K562 (cell line): ENCODE results near the gene TLCD1. TPM values are rescaled to one million over a fixed set of nuclear protein-coding genes. Genes with fewer than 3 reads are reported as not detected.

Experiments
- DMBX1 ChIP-seq: fragments of 250-450 bp; sonication (Bioruptor Pico); IDR thresholded peaks from 2 replicates; pipeline ENCODE4 v1.8.0; 2022; ENCODE audit warnings: inconsistent platforms, mild to moderate bottlenecking, moderate library complexity, borderline replicate concordance
- E2F5 ChIP-seq: sonication (generic); formaldehyde crosslinking; IDR thresholded peaks from 2 replicates; pipeline ENCODE4 v1.8.0; 2022; ENCODE audit warnings: mild to moderate bottlenecking, missing genetic modification reagents
- FOXK1 ChIP-seq: sonication (generic); formaldehyde crosslinking; IDR thresholded peaks from 2 replicates; pipeline ENCODE4 v1.8.0; 2022; ENCODE audit warnings: missing genetic modification reagents, mild to moderate bottlenecking, borderline replicate concordance
- FOXP1 ChIP-seq: sonication (generic); formaldehyde crosslinking; IDR thresholded peaks from 2 replicates; pipeline ENCODE4 v1.8.0; 2022; ENCODE audit warnings: mild to moderate bottlenecking, missing genetic modification reagents
- HLTF ChIP-seq: fragments of 450-650 bp; IDR thresholded peaks from 2 replicates; pipeline ENCODE4 v1.6.1; 2016
- HNRNPLL ChIP-seq: fragments of 200-400 bp; formaldehyde crosslinking; IDR thresholded peaks from 2 replicates; pipeline ENCODE4 v1.6.1; 2017; ENCODE audit warnings: low read length, low read depth, mild to moderate bottlenecking; ENCODE audit not compliant: poor library complexity, severe bottlenecking
- KDM2B ChIP-seq: fragments of 250-450 bp; sonication (Bioruptor Pico); IDR thresholded peaks from 2 replicates; pipeline ENCODE4 v1.8.0; 2021; ENCODE audit warnings: mild to moderate bottlenecking, moderate library complexity
- KDM4B ChIP-seq, 2 experiments: fragments of 450-650 bp in 1 of 2; sonication (generic) in 1 of 2; IDR thresholded peaks; 2 replicates each; pipeline ENCODE4 v1.6.1; 2016 to 2017; ENCODE audit warnings: borderline replicate concordance in 2 of 2, antibody characterized with exemption in 1 of 2, low read depth in 1 of 2, mild to moderate bottlenecking in 1 of 2
- KDM5B ChIP-seq: fragments of 200-600 bp; sonication (generic); IDR thresholded peaks from 2 replicates; pipeline ENCODE4 v1.6.1; 2012; ENCODE audit warnings: low read depth, mild to moderate bottlenecking, moderate library complexity, low read length, control low read depth, inconsistent platforms; ENCODE audit not compliant: insufficient replicate concordance
- NKRF ChIP-seq: fragments of 450-650 bp; IDR thresholded peaks from 2 replicates; pipeline ENCODE4 v1.6.1; 2016; ENCODE audit warnings: borderline replicate concordance
- RBM22 ChIP-seq: fragments of 200-400 bp; formaldehyde crosslinking; IDR thresholded peaks from 2 replicates; pipeline ENCODE4 v1.6.1; 2018; ENCODE audit warnings: low read length, low read depth; ENCODE audit not compliant: poor library complexity, severe bottlenecking
- RHOXF2B ChIP-seq: fragments of 250-450 bp; sonication (Bioruptor Pico); conservative IDR thresholded peaks from 2 replicates; pipeline ENCODE4 v1.5.1; 2021
- SRSF3 ChIP-seq: fragments of 200-400 bp; formaldehyde crosslinking; IDR thresholded peaks from 2 replicates; pipeline ENCODE4 v1.6.1; 2016; ENCODE audit warnings: mild to moderate bottlenecking, low read length, moderate library complexity; ENCODE audit not compliant: insufficient read depth
- TFE3 ChIP-seq: fragments of 450-650 bp; formaldehyde crosslinking; IDR thresholded peaks from 2 replicates; pipeline ENCODE4 v1.4.0; 2020; ENCODE audit warnings: mild to moderate bottlenecking, mixed read lengths
- ZBTB9 ChIP-seq: fragments of 450-650 bp; formaldehyde crosslinking; IDR thresholded peaks from 2 replicates; pipeline ENCODE4 v1.4.0; 2020; ENCODE audit warnings: mild to moderate bottlenecking, moderate library complexity
- ZNF184 ChIP-seq: sonication (generic); formaldehyde crosslinking; IDR thresholded peaks from 2 replicates; pipeline ENCODE4 v1.5.0; 2020; ENCODE audit warnings: missing genetic modification reagents
- ZNF41 ChIP-seq: fragments of 250-450 bp; sonication (Bioruptor Pico); conservative IDR thresholded peaks from 2 replicates; pipeline ENCODE4 v1.4.0; 2020; ENCODE audit warnings: mild to moderate bottlenecking
- polyA plus RNA-seq, 8 experiments: library from polyadenylated mRNA; depleted of rRNA in 4 of 8; stranded (reverse) in 5 of 8; unstranded in 3 of 8; fragments of >200 nt; fragmentation: Nextera tagmentation in 2 of 8; fragmentation: Illumina TruSeq in 1 of 8; extraction: Ambion mirVana in 2 of 8; extraction: Trizol in 1 of 8; gene quantifications; 2 replicates each; pipeline versions ENCODE4 v1.2.1 to v1.2.3, GENCODE V29; 2011 to 2014; ENCODE audit warnings: inconsistent platforms in 1 of 8, missing spikeins in 1 of 8
- total RNA-seq, 7 experiments: library from RNA; depleted of rRNA in 6 of 7; stranded (reverse); fragments of >200 nt in 6 of 7; fragmentation: Illumina TruSeq in 2 of 7; extraction: Trizol in 2 of 7; gene quantifications; 2 replicates each; pipeline versions ENCODE4 v1.2.1 to v1.2.3, GENCODE V29; 2011 to 2021; ENCODE audit warnings: low replicate concordance in 1 of 7
- TF ChIP-seq, protein P1 (sequence below): fragments of 200-400 bp; formaldehyde crosslinking; IDR thresholded peaks from 2 replicates; pipeline ENCODE4 v1.6.1; 2017; ENCODE audit warnings: mild to moderate bottlenecking, low read depth, low read length, moderate library complexity

TLCD1 gene
- total and polyA plus RNA-seq, 9 of the 15 experiments (the other 6 are each of a cell fraction or from before 2014, with no cell fraction given): 6.8 to 37.7 (median 21.7) TPM

DNA sequence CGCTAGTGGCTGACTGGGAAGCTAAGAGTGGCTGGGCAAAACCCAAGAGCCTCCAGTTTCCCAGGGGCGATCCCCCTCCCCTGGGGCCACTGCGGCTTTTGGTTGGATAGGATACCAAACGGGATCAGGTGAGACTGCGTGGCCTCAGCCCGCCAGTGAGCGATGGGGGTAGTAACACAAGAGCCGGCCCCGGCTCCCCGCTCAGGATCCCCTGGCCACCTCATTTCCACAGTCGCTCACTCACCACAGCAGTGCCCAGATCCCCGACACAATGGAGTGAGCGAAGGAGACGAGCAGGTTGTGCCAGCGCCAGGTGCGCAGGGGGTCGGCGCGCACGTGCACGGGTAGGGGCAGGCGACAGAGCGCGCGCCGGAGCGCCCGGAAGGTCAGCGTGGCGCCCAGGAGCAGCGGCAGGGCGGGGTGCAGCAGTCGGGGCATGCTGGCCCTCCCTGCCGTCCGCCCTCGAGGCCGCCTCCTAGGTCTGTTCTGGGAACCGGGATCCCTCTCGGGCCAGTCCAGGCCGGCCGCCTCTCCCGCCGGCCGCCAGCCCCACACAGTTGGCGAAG lies 290 bp downstream of the TLCD1 start (continued):
- TF ChIP-seq TFE3: no peak
- TF ChIP-seq RHOXF2B: peak; percentile 86; the same call in 1 of the 2 replicates
- TF ChIP-seq HLTF: peak; percentile 24; the same call in 1 of the 2 replicates
- 0 out of 2 replicates have a peak, but pooled peaks have one; percentile 29 for TF ChIP-seq SRSF3
- peak; percentile 72 for TF ChIP-seq HNRNPLL
- TF ChIP-seq KDM2B (CRISPR knock-in tag): 0 out of 2 replicates have a peak, but pooled peaks have one; percentile 48
- TF ChIP-seq KDM5B: peak; percentile 33
- TF ChIP-seq KDM4B (IDR thresholded peaks at IDR 0.05; ENCODE audit: borderline replicate concordance in 2 of 2, low read depth in 1 of 2): peak in 1 of 2 experiments; percentile 16; a peak in 1 of 4 replicates
- TF ChIP-seq ZNF41 (CRISPR knock-in tag): no peak
- peak; percentile 85; the same call in 1 of the 2 replicates for TF ChIP-seq NKRF
- no peak for TF ChIP-seq ZNF184
- TF ChIP-seq E2F5: 0 out of 2 replicates have a peak, but pooled peaks have one; percentile 61
- TF ChIP-seq FOXP1 (CRISPR knock-in tag): peak; percentile 88
- TF ChIP-seq DMBX1 (CRISPR knock-in tag): 0 out of 2 replicates have a peak, but pooled peaks have one; percentile 31
- TF ChIP-seq FOXK1: 0 out of 2 replicates have a peak, but pooled peaks have one; percentile 10
- no peak; the same call in 1 of the 2 replicates for TF ChIP-seq ZBTB9 (CRISPR knock-in tag)
- TF ChIP-seq, protein P1, sequence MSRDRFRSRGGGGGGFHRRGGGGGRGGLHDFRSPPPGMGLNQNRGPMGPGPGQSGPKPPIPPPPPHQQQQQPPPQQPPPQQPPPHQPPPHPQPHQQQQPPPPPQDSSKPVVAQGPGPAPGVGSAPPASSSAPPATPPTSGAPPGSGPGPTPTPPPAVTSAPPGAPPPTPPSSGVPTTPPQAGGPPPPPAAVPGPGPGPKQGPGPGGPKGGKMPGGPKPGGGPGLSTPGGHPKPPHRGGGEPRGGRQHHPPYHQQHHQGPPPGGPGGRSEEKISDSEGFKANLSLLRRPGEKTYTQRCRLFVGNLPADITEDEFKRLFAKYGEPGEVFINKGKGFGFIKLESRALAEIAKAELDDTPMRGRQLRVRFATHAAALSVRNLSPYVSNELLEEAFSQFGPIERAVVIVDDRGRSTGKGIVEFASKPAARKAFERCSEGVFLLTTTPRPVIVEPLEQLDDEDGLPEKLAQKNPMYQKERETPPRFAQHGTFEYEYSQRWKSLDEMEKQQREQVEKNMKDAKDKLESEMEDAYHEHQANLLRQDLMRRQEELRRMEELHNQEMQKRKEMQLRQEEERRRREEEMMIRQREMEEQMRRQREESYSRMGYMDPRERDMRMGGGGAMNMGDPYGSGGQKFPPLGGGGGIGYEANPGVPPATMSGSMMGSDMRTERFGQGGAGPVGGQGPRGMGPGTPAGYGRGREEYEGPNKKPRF: no peak
- peak; percentile 99 for TF ChIP-seq RBM22
